HG02610 (cell line): Measurements from ENCODE around the gene RALGAPA1.
"Not testable (repeated sequence)": the region's sequence is repeated elsewhere in the genome, so short reads cannot be mapped to it uniquely, and the experiment has no call there.

Experiments
- ATAC-seq: cut with Tn5 transposase; IDR thresholded peaks from one replicate; pipeline ENCODE4 v1.9.1; 2021; ENCODE audit warnings: mild to moderate bottlenecking, moderate library complexity; ENCODE audit not compliant: unreplicated experiment

The RALGAPA1 gene

GRCh38 chr14:35766700-35767082 is 42.4 kb downstream of the RALGAPA1 start:
- no peak for ATAC-seq

GRCh38 chr14:35766036-35766699 is 42.9 kb downstream of the RALGAPA1 start:
- no peak for ATAC-seq

- no peak for ATAC-seq
These were observed 47.2 kb downstream of the RALGAPA1 start for GRCh38 chr14:35761922-35762321.

- no peak for ATAC-seq
These were observed 49.0 kb downstream of the RALGAPA1 start for GRCh38 chr14:35760143-35760542.

GRCh38 chr14:35758523-35759129 is 50.5 kb downstream of the RALGAPA1 start:
- no peak for ATAC-seq

- no peak for ATAC-seq
These were observed 54.4 kb downstream of the RALGAPA1 start for GRCh38 chr14:35754671-35755070.

- no peak for ATAC-seq
These were observed 56.7 kb downstream of the RALGAPA1 start for GRCh38 chr14:35752380-35752779.

- ATAC-seq: no peak
These were observed 58.7 kb downstream of the RALGAPA1 start for GRCh38 chr14:35750202-35750904.

GRCh38 chr14:35747379-35747778 is 61.7 kb downstream of the RALGAPA1 start:
- no peak for ATAC-seq

- no peak for ATAC-seq
These were observed 66.7 kb downstream of the RALGAPA1 start for GRCh38 chr14:35742442-35742841.

GRCh38 chr14:35742032-35742371 is 67.1 kb downstream of the RALGAPA1 start:
- ATAC-seq: no peak

- ATAC-seq: no peak
These were observed 67.6 kb downstream of the RALGAPA1 start for GRCh38 chr14:35741345-35742031.

GRCh38 chr14:35740215-35740614 is 68.9 kb downstream of the RALGAPA1 start:
- ATAC-seq: no peak

GRCh38 chr14:35735163-35735562 is 73.9 kb downstream of the RALGAPA1 start:
- ATAC-seq: not testable (repeated sequence)

- not testable (repeated sequence) for ATAC-seq
These were observed 75.6 kb downstream of the RALGAPA1 start for GRCh38 chr14:35733510-35733909.

GRCh38 chr14:35730871-35731270 is 78.2 kb downstream of the RALGAPA1 start:
- no peak for ATAC-seq

GRCh38 chr14:35727764-35728163 is 81.3 kb downstream of the RALGAPA1 start:
- no peak for ATAC-seq

- ATAC-seq: no peak
These were observed 83.2 kb downstream of the RALGAPA1 start for GRCh38 chr14:35725930-35726329.

GRCh38 chr14:35715079-35715478 is 94.0 kb downstream of the RALGAPA1 start:
- no peak for ATAC-seq

GRCh38 chr14:35712466-35712865 is 96.6 kb downstream of the RALGAPA1 start:
- ATAC-seq: no peak

- ATAC-seq: no peak
These were observed 101.0 kb downstream of the RALGAPA1 start for GRCh38 chr14:35708062-35708461.

GRCh38 chr14:35705636-35706035 is 103.5 kb downstream of the RALGAPA1 start:
- no peak for ATAC-seq
